HG03469 (cell line): Measurements from ENCODE around the gene FBL.

Source experiments
- ATAC-seq: cut with Tn5 transposase; IDR thresholded peaks from one replicate; pipeline ENCODE4 v1.9.1; 2021; ENCODE audit warnings: mild to moderate bottlenecking, moderate library complexity, moderate number of reproducible peaks; ENCODE audit not compliant: unreplicated experiment

The FBL gene

DNA sequence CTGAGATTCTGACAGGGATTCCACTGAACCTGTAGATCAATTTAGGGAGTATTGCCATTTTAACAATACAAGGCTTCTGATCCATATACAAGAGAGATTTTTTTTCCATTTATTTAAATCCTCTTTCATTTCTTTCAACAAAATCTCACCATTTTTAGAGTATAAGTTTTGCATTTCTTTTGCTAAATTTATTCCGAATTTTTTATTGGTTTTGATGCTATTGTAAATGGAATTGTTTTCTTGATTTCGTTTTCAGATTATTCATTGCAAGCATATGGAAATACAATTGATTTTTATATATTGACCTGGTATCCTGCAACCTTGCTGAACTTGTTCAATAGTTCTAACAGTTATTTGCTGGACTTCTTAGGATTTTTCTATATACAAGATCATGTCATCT is 49.1 kb downstream of the FBL start:
- ATAC-seq, result no peak

DNA sequence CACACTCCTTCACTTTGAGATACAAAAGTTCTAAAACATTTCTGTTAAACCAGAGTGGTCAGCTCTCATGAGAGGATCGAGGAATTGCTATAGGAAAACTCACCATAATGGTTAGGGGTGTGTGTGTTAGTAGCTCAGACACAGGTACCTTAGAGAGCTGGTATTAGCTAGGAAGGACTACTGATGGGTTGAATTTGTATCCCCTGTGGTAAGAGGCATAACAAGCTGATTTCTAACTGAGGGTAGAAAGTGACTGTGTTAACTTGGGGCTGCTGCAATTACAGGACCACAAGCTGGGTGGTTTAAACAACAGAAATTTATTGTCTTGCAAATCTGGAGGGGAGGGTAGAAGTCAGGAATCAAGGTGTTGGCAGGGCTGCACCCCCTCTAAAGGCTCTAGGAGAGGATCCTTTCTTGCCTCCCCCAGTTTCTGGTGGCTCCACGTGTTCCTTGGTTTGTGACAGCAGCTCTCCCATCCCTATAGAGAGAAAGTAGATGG is 50.1 kb downstream of the FBL start:
- no peak for ATAC-seq

DNA sequence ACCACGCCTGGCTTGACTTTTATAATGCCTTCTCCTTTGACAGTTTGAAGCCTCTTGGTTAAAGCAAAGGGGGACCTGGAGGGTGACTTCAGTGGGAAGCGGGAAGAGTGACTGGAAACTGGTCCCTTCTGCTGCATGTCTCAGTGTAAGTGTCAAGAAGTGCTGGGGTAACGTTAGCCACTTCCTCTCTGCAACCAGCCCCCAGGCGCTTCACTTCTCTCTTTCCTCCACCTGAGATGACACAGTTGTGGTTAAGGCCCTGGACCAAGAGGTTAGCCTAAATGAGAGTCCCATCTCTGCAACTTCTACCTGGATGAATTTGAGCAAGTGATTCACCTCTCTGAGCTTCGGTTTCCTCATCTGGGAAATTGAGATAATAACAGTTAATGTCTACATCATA is 51.2 kb downstream of the FBL start:
- ATAC-seq, result no peak

DNA sequence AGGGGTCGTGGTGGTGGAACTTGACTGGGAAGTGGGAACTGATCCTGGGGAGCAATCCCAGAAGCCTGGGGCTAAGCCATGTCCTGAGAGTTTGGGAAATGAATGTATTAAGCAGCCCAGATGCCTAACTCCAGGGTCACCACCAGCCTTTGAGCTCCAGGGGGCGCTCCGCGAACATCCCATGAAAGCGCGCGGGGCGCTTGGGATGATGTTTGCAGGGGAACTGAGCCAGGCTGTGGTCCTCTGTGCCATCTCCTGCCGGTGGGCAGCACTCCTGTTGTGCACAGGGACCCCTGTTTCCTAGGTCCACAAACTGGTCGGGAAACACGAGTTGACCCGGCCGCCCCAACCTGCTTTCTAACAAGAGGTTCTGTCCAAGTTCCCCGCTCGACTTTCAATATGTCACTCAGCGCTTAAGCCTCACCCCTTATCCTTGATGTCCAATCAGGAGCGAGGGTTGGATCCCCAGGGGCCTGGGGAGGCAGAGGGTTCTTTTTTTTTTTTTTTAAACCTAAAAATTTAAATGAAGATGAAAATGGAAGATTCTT is 53.1 kb downstream of the FBL start:
- no peak for ATAC-seq

DNA sequence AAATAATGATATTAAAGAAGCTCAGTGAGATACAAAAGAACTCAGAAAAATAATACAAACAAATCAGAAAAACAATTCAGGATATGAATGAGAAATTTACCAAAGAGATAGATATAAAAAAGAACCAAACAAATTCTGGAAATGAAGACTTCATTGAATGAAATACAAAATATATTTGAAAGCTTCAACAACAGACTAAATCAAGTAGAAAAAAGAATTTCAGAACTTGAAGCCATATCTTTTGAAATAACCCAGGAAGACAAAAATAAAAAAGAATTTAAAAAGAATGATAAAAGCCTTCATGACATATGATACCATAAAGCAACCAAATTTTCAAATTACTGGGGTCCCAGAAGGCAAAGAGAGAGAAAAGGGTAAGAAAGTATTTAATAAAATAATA is 57.9 kb downstream of the FBL start:
- ATAC-seq, result no peak
